HepG2 (cell line): Measurements from ENCODE around the gene LINC00237. TPM values are rescaled to one million over a fixed set of nuclear protein-coding genes. Genes with fewer than 3 reads are reported as not detected.

Experiments
- FIP1L1 ChIP-seq: fragments of 200-400 bp; formaldehyde crosslinking; IDR thresholded peaks from 2 replicates; pipeline ENCODE4 v1.6.1; 2018; ENCODE audit warnings: low read depth, mild to moderate bottlenecking, low read length, moderate library complexity, borderline replicate concordance; ENCODE audit not compliant: insufficient read depth
- GMEB2 ChIP-seq: IDR thresholded peaks from 2 replicates; pipeline ENCODE4 v1.6.1; 2016; ENCODE audit warnings: missing biosample characterization, missing genetic modification reagents, low read depth
- HDAC2 ChIP-seq: sonication (generic); formaldehyde crosslinking; IDR thresholded peaks from 2 replicates; pipeline ENCODE4 v1.4.0; 2020; ENCODE audit warnings: missing genetic modification reagents
- IKZF5 ChIP-seq: IDR thresholded peaks from 2 replicates; pipeline ENCODE4 v1.6.1; 2018; ENCODE audit warnings: missing genetic modification reagents, mild to moderate bottlenecking, missing compliant biosample characterization
- JUNB ChIP-seq: sonication (generic); formaldehyde crosslinking; IDR thresholded peaks from 2 replicates; pipeline ENCODE4 v1.8.0; 2022; ENCODE audit warnings: missing genetic modification reagents, mild to moderate bottlenecking, borderline replicate concordance
- MYC ChIP-seq: sonication (generic); formaldehyde crosslinking; IDR thresholded peaks from 2 replicates; pipeline ENCODE4 v1.9.0; 2021; ENCODE audit warnings: missing genetic modification reagents, borderline replicate concordance
- PAXIP1 ChIP-seq: sonication (generic); formaldehyde crosslinking; conservative IDR thresholded peaks from 2 replicates; pipeline ENCODE4 v1.4.0; 2020; ENCODE audit warnings: mild to moderate bottlenecking, missing genetic modification reagents, moderate library complexity
- PRMT3 ChIP-seq: sonication (generic); formaldehyde crosslinking; IDR thresholded peaks from 2 replicates; pipeline ENCODE4 v1.8.1; 2022; ENCODE audit warnings: low read depth, mild to moderate bottlenecking, moderate library complexity, missing genetic modification reagents, borderline replicate concordance
- RARA ChIP-seq: IDR thresholded peaks from 2 replicates; pipeline ENCODE4 v1.6.1; 2016; ENCODE audit warnings: missing genetic modification reagents, missing compliant biosample characterization
- RXRB ChIP-seq: IDR thresholded peaks from 2 replicates; pipeline ENCODE4 v1.6.1; 2016; ENCODE audit warnings: borderline replicate concordance, missing genetic modification reagents, missing compliant biosample characterization
- SRY ChIP-seq: sonication (generic); formaldehyde crosslinking; IDR thresholded peaks from 2 replicates; pipeline ENCODE4 v1.8.0; 2022; ENCODE audit warnings: mild to moderate bottlenecking, missing genetic modification reagents
- TRIM24 ChIP-seq: sonication (generic); formaldehyde crosslinking; IDR thresholded peaks from 2 replicates; pipeline ENCODE4 v1.8.0; 2022; ENCODE audit warnings: mild to moderate bottlenecking, missing genetic modification reagents
- WIZ ChIP-seq: sonication (generic); formaldehyde crosslinking; IDR thresholded peaks from 2 replicates; pipeline ENCODE4 v1.5.1; 2020; ENCODE audit warnings: mild to moderate bottlenecking, missing genetic modification reagents
- ZFP36 ChIP-seq: fragments of 150-350 bp; IDR thresholded peaks from 2 replicates; pipeline ENCODE4 v1.6.1; 2018; ENCODE audit warnings: borderline replicate concordance, low read length, low read depth; ENCODE audit not compliant: partially characterized antibody
- ZGPAT ChIP-seq: IDR thresholded peaks from 2 replicates; pipeline ENCODE4 v1.6.1; 2016; ENCODE audit warnings: mild to moderate bottlenecking
- ZKSCAN8 ChIP-seq: IDR thresholded peaks from 2 replicates; pipeline ENCODE4 v1.6.1; 2016; ENCODE audit warnings: borderline replicate concordance, missing genetic modification reagents, missing compliant biosample characterization
- ZNF335 ChIP-seq: sonication (generic); formaldehyde crosslinking; IDR thresholded peaks from 2 replicates; pipeline ENCODE4 v1.4.0; 2020; ENCODE audit warnings: missing genetic modification reagents
- ZNF563 ChIP-seq: sonication (generic); formaldehyde crosslinking; IDR thresholded peaks from 2 replicates; pipeline ENCODE4 v1.8.0; 2022; ENCODE audit warnings: mild to moderate bottlenecking, moderate library complexity, missing genetic modification reagents
- ZNF570 ChIP-seq: sonication (generic); formaldehyde crosslinking; IDR thresholded peaks from 2 replicates; pipeline ENCODE4 v1.4.0; 2020; ENCODE audit warnings: mild to moderate bottlenecking, missing genetic modification reagents, borderline replicate concordance
- ZNF580 ChIP-seq: IDR thresholded peaks from 2 replicates; pipeline ENCODE4 v1.6.1; 2016; ENCODE audit warnings: low read depth, borderline replicate concordance
- ZNF704 ChIP-seq: sonication (generic); formaldehyde crosslinking; IDR thresholded peaks from 2 replicates; pipeline ENCODE4 v1.8.1; 2023; ENCODE audit warnings: mild to moderate bottlenecking, inconsistent platforms, moderate library complexity, missing genetic modification reagents, borderline replicate concordance
- polyA plus RNA-seq, 8 experiments: library from polyadenylated mRNA; depleted of rRNA in 3 of 8; stranded (reverse) in 7 of 8; unstranded in 1 of 8; fragments of >200 nt; fragmentation: Illumina TruSeq in 4 of 8; extraction: Trizol in 4 of 8; gene quantifications; 2 replicates each; pipeline versions ENCODE4 v1.2.1 to v1.2.3, GENCODE V29; 2011 to 2016; ENCODE audit warnings: low read depth in 4 of 8, missing spikeins in 1 of 8, mixed read lengths in 1 of 8; ENCODE audit not compliant: insufficient read depth in 1 of 8
- total RNA-seq, 5 experiments: library from RNA; depleted of rRNA; stranded (reverse); fragments of >200 nt; fragmentation: Illumina TruSeq; extraction: Trizol; gene quantifications; 2 replicates each; pipeline ENCODE4 v1.2.3, GENCODE V29; 2016; ENCODE audit warnings: low read depth in 1 of 5

Gene LINC00237
- total and polyA plus RNA-seq, 2 of the 13 experiments (the other 11 are each of a cell fraction or from before 2014, with no cell fraction given), result not detected

- TF ChIP-seq ZGPAT, result peak; percentile 70
- TF ChIP-seq PRMT3, result no peak
- TF ChIP-seq SRY (CRISPR knock-in tag), result no peak
- no peak for TF ChIP-seq ZNF580 (CRISPR knock-in tag)
- peak; percentile 76 for TF ChIP-seq HDAC2
- peak; percentile 90 for TF ChIP-seq PAXIP1
- TF ChIP-seq TRIM24 (CRISPR knock-in tag), result no peak
- no peak for TF ChIP-seq ZNF570 (CRISPR knock-in tag)
- no peak for TF ChIP-seq ZFP36
- TF ChIP-seq WIZ (CRISPR knock-in tag), result no peak
- no peak for TF ChIP-seq GMEB2 (CRISPR knock-in tag)
- no peak for TF ChIP-seq FIP1L1
- peak; percentile 71; the same call in 1 of the 2 replicates for TF ChIP-seq JUNB (CRISPR knock-in tag)
- TF ChIP-seq RARA (CRISPR knock-in tag), result peak; percentile 76
- no peak for TF ChIP-seq ZNF563 (CRISPR knock-in tag)
- no peak for TF ChIP-seq ZNF704 (CRISPR knock-in tag)
- no peak for TF ChIP-seq MYC
- no peak for TF ChIP-seq IKZF5
- no peak for TF ChIP-seq ZNF335 (CRISPR knock-in tag)
- TF ChIP-seq RXRB (CRISPR knock-in tag), result peak; percentile 98
- peak; percentile 46; the same call in 1 of the 2 replicates for TF ChIP-seq ZKSCAN8 (CRISPR knock-in tag)
Measured at GRCh38 chr20:21077809-21078345, 28.3 kb downstream of the LINC00237 start (continued).
